GM19328 (cell line): Measurements from ENCODE around the gene TUBGCP3.
"Not testable (repeated sequence)": the region's sequence is repeated elsewhere in the genome, so short reads cannot be mapped to it uniquely, and the experiment has no call there.

Experiments
- ATAC-seq: cut with Tn5 transposase; IDR thresholded peaks from one replicate; pipeline ENCODE4 v1.9.1; 2021; ENCODE audit warnings: mild to moderate bottlenecking, moderate library complexity; ENCODE audit not compliant: unreplicated experiment

Gene TUBGCP3

GRCh38 chr13:112486386-112487126 lies 101.4 kb downstream of the TUBGCP3 start:
- ATAC-seq: no peak

- ATAC-seq: not testable (repeated sequence)
Measured at GRCh38 chr13:112485814-112486213, 102.1 kb downstream of the TUBGCP3 start.

GRCh38 chr13:112483299-112483698 lies 104.7 kb downstream of the TUBGCP3 start:
- ATAC-seq: no peak

- ATAC-seq: no peak
Measured at GRCh38 chr13:112481458-112481857, 106.5 kb downstream of the TUBGCP3 start.

- no peak for ATAC-seq
Measured at GRCh38 chr13:112479389-112479788, 108.6 kb downstream of the TUBGCP3 start.

GRCh38 chr13:112477070-112477619 lies 110.8 kb downstream of the TUBGCP3 start:
- no peak for ATAC-seq

- no peak for ATAC-seq
Measured at GRCh38 chr13:112475889-112476288, 112.1 kb downstream of the TUBGCP3 start.

- ATAC-seq: no peak
Measured at GRCh38 chr13:112474869-112475268, 113.1 kb downstream of the TUBGCP3 start.

- no peak for ATAC-seq
Measured at GRCh38 chr13:112473818-112474217, 114.1 kb downstream of the TUBGCP3 start.

- no peak for ATAC-seq
Measured at GRCh38 chr13:112469071-112469745, 118.7 kb downstream of the TUBGCP3 start.

- no peak for ATAC-seq
Measured at GRCh38 chr13:112468069-112468468, 119.9 kb downstream of the TUBGCP3 start.

- ATAC-seq: no peak
Measured at GRCh38 chr13:112467236-112467635, 120.7 kb downstream of the TUBGCP3 start.

GRCh38 chr13:112466132-112467058 lies 121.6 kb downstream of the TUBGCP3 start:
- no peak for ATAC-seq

GRCh38 chr13:112465251-112466131 lies 122.5 kb downstream of the TUBGCP3 start:
- ATAC-seq: no peak

- ATAC-seq: no peak
Measured at GRCh38 chr13:112464720-112465119, 123.2 kb downstream of the TUBGCP3 start.

GRCh38 chr13:112462408-112462807 lies 125.5 kb downstream of the TUBGCP3 start:
- no peak for ATAC-seq

- ATAC-seq: no peak
Measured at GRCh38 chr13:112457485-112457884, 130.5 kb downstream of the TUBGCP3 start.

- ATAC-seq: no peak
Measured at GRCh38 chr13:112457081-112457480, 130.9 kb downstream of the TUBGCP3 start.

GRCh38 chr13:112456138-112457056 lies 131.6 kb downstream of the TUBGCP3 start:
- no peak for ATAC-seq
